Measurements from ENCODE around the gene MROH7.
A peak's percentile ranks its signal among the peaks of the same experiment; 100 is the strongest.

MROH7 gene

GRCh38 chr1:54651608-54652007 lies 10.0 kb downstream of the MROH7 start:
- no peak for DNase-seq (ENCODE audit: low read depth)

DNA sequence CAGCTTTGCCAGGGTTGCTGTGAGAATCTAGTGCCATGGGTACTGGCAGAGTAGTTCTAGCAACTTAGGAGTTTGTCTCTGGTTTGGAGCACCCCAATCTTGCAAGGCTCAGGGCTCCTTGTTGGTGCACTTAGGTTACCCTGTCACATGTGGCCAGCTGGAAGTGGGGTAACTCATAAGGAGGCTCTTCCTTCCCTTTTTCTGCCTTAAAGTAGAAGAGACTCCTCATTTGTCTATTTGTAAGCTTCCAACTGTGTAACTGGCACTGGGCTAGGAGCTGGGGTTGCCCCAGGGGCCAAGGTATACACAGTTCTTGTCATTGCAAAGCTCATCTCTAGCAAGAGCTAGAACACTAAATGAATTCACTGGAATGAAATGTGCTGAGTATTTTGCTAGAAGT lies 10.6 kb downstream of the MROH7 start:
- no peak for DNase-seq (ENCODE audit: low read depth)

- DNase-seq (ENCODE audit: low read depth), result no peak
Observed at GRCh38 chr1:54653036-54653435, 11.4 kb downstream of the MROH7 start.

DNA sequence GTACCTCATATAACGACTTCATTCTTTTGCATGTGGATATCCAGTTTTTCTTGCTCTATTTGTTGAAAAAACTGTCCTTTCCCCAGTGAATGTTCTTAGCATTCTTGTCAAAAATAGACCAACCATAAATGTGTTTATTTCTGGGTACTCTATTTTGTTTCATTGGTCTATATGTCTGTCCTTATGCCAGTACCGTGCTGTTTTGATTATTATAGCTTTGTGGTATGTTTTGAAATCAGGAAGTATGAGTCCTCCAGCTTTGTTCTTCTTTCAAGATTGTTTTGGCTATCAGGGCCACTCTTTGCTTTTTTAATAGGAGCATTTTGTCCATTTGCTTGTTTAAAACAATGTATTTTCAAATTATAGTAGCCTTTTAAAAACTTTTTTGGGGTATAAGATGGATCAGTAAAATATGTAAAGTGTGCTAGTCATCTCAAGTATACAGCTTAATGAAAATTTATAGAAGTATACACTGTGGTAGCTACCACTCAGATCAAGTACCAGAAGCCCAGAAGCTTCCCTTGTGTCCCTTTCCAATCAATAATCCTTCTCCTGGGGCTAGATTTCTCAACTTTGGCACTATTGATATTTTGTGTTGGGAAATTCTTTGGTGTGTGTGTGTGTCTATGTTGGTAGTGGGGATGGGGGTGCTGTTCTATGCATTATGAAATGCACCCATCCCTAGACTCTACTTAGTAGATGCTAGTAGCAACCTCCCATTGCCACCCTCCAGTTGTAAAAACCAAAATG lies 16.8 kb downstream of the MROH7 start:
- DNase-seq (ENCODE audit: low read depth), result no peak

- DNase-seq (ENCODE audit: low read depth), result no peak
Observed at GRCh38 chr1:54663725-54664124, 22.1 kb downstream of the MROH7 start.

- DNase-seq (ENCODE audit: low read depth), result no peak
Observed at GRCh38 chr1:54664364-54664763, 22.8 kb downstream of the MROH7 start.

DNA sequence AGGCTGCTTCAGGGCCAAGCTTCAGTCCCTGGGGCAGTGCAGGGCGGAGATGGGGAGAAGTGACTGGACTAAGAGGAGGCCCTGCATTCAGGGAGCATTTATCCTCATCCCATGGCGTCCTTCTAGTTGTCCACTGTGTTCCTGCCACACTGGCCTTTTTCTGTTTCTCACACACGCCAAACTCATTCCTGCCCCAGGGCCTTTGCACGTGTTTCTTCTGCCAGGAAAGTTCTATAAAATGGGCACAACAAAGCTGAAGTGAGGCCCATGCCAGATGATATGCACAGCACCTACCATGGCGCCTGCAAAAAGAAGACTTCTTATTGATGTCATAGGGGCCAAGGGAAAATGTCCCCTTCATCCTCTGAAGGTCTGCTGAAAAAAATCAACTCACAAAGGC lies 24.3 kb downstream of the MROH7 start:
- no peak for DNase-seq (ENCODE audit: low read depth)

- DNase-seq (ENCODE audit: low read depth), result no peak
Observed at GRCh38 chr1:54666333-54666732, 24.7 kb downstream of the MROH7 start.

- DNase-seq (ENCODE audit: low read depth), result no peak
Observed at GRCh38 chr1:54667797-54668196, 26.2 kb downstream of the MROH7 start.

- DNase-seq (ENCODE audit: low read depth), result no peak
Observed at GRCh38 chr1:54668567-54668966, 27.0 kb downstream of the MROH7 start.

- peak; percentile 34 for DNase-seq (ENCODE audit: low read depth)
Observed at GRCh38 chr1:54671985-54672608, 30.5 kb downstream of the MROH7 start.

GRCh38 chr1:54678776-54679643 lies 37.4 kb downstream of the MROH7 start:
- no peak for DNase-seq (ENCODE audit: low read depth)

- no peak for DNase-seq (ENCODE audit: low read depth)
Observed at GRCh38 chr1:54679706-54680105, 38.1 kb downstream of the MROH7 start.

GRCh38 chr1:54680387-54680786 lies 38.8 kb downstream of the MROH7 start:
- no peak for DNase-seq (ENCODE audit: low read depth)

- DNase-seq (ENCODE audit: low read depth), result no peak
Observed at GRCh38 chr1:54681358-54681757, 39.8 kb downstream of the MROH7 start.

- DNase-seq (ENCODE audit: low read depth), result no peak
Observed at GRCh38 chr1:54683453-54683852, 41.9 kb downstream of the MROH7 start.

- no peak for DNase-seq (ENCODE audit: low read depth)
Observed at GRCh38 chr1:54685335-54685905, 43.8 kb downstream of the MROH7 start.

DNA sequence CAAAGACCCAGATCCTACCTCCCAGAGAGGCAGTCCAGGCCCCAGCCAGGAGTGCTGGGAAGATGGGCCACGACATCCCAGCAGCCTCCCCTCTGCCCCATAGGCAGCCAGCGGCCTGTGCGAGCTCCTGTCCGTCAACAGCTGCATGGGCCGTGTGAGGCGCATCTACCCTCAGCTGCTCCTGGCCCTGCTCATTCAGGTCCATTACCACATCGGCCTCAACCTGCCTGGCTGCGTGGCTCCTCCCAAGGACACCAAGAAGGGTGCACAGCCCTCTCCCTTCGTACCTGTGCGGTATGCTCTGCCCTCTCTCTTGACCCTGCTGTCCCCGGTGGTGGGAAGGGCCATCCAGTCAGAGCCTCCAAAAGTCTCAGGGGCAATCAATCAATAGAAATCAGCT lies 44.6 kb downstream of the MROH7 start:
- no peak for DNase-seq (ENCODE audit: low read depth)

DNA sequence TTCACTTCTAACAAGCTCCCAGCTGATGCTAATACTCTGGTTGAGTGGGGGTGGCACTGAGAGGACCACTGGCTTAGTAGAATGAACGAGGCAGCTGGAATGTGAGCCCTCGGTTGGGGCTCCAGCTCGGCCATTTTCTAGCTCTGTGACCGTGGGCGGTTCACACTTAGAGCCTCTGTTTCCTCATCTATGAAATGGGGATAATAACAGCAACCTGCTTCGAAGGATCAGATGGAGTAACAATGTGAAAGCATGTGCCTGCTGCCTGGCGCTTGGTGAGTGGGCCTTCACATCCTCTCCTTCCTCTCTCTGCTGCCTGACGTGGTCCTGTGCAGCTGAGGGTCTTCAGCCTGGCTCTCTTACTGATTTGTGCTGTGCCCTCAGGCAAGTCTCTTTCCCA lies 53.2 kb downstream of the MROH7 start:
- DNase-seq (ENCODE audit: low read depth), result no peak

DNA sequence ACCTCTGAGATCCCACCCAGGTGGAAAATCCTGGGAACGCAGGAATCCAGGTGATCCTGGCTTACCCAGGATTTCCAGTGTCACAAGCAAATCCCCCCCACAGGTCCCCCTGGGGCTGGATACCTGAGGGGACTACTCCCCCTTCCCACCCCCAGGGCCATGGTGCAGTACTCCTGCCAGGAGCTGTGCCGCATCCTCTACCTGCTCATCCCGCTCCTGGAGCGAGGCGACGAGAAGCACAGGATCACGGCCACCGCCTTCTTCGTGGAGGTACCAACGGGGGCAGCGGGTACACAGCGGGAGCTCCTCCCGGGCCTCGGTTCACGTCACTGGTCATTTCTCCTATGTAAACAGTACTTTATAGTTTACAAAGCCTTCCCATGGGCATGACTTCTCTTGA lies 53.6 kb downstream of the MROH7 start:
- no peak for DNase-seq (ENCODE audit: low read depth)

GRCh38 chr1:54695764-54696163 lies 54.2 kb downstream of the MROH7 start:
- no peak for DNase-seq (ENCODE audit: low read depth)

- DNase-seq (ENCODE audit: low read depth), result no peak
Observed at GRCh38 chr1:54696262-54696661, 54.7 kb downstream of the MROH7 start.

DNA sequence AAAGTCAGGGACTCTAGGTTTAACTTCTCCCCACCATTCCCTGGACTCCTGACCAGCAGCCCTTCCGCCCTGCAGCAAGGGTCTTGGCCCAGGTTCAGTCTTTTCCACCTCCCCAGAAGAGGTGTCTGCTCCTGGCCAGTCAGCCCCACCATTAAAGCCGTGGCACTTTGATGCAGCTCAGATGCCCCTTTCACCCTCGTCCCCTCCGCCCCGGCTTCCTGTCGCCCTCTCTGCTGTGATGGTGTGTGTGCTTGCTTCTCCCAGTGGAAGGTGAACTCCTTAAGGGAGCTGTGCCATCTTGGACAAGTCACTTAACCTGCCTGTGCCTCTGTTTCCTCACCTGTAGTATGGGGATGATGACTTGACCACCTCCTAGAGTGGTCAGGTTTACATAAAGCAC lies 56.3 kb downstream of the MROH7 start:
- DNase-seq (ENCODE audit: low read depth), result no peak
